HCT116 (cell line): ENCODE measurements around the gene TXNRD3. TPM values are rescaled to one million over a fixed set of nuclear protein-coding genes. Genes with fewer than 3 reads are reported as not detected.

ENCODE experiments used
- ATAC-seq: fragments of 200-7000 bp; cut with Tn5 transposase; 2 replicates; pipeline ENCODE4 v1.9.1; 2020; ENCODE audit warnings: mild to moderate bottlenecking, moderate library complexity
- BruUV-seq: library from RNA; stranded (reverse); fragments of 400-500 nt; replicated peaks from 2 replicates; lab custom pipeline; 2021; lab: Mats Ljungman, UMichigan
- CTCF ChIA-PET: fragments of 300-600 bp; sonication (Branson Sonifier 250); formaldehyde crosslinking; loops from one replicate; lab custom pipeline; 2021; ENCODE audit warnings: antibody characterized with exemption; lab: Charles Lee
- POLR2A ChIA-PET: fragments of 300-600, 350-600 bp; sonication (Branson Sonifier 250); formaldehyde crosslinking; loops from one replicate; lab custom pipeline; 2021; ENCODE audit warnings: antibody characterized with exemption; lab: Charles Lee
- RAD21 ChIA-PET, 2 experiments: fragments of 300-600 bp; sonication (Branson Sonifier 250); formaldehyde crosslinking; loops; one replicate each; lab custom pipeline; 2023; ENCODE audit warnings: low total read pairs in 2 of 2; ENCODE audit not compliant: uncharacterized antibody in 2 of 2, unreplicated experiment in 2 of 2, low non-redundant PET in 1 of 2; lab: Charles Lee
- DNase-seq: peaks from one replicate; pipeline ENCODE4 v3.0.0-alpha.2; 2010; ENCODE audit warnings: low read depth, low spot score
- H2AFZ ChIP-seq: fragments of 200-600 bp; shearing (Covaris generic), sonication (generic); 2 replicates; pipeline ENCODE4 v1.6.1; 2017; ENCODE audit warnings: low read depth, mixed run types, mixed read lengths, antibody characterized with exemption, low read length; ENCODE audit not compliant: poor library complexity, severe bottlenecking
- H3K27ac ChIP-seq: 2 replicates; pipeline ENCODE4 v1.5.1; 2012; ENCODE audit warnings: low read depth, low read length
- H3K27me3 ChIP-seq: fragments of 200-600 bp; sonication (generic); 2 replicates; pipeline ENCODE4 v1.6.1; 2016; ENCODE audit warnings: mixed run types, low read length, mixed read lengths; ENCODE audit not compliant: insufficient read depth
- H3K36me3 ChIP-seq, 2 experiments: fragments of 200-500 bp in 1 of 2; fragments of 200-600 bp in 1 of 2; sonication (Bioruptor generic) in 1 of 2; sonication (generic) in 1 of 2; 2 replicates each; pipeline versions ENCODE4 v1.5.1 to v1.6.1; 2014 to 2016; ENCODE audit warnings: low read length in 2 of 2, inconsistent platforms in 1 of 2, mixed read lengths in 1 of 2, mixed run types in 1 of 2; ENCODE audit not compliant: insufficient read depth in 2 of 2, control insufficient read depth in 1 of 2
- H3K4me1 ChIP-seq, 2 experiments: fragments of 200-600 bp in 1 of 2; sonication (generic) in 1 of 2; 2 replicates each; pipeline versions ENCODE4 v1.5.1 to v1.6.1; 2012 to 2017; ENCODE audit warnings: low read length in 2 of 2, inconsistent platforms in 1 of 2, mild to moderate bottlenecking in 1 of 2, mixed read lengths in 1 of 2, mixed run types in 1 of 2, moderate library complexity in 1 of 2; ENCODE audit not compliant: insufficient read depth in 2 of 2, control insufficient read depth in 1 of 2
- H3K4me2 ChIP-seq: fragments of 200-600 bp; sonication (generic); 2 replicates; pipeline ENCODE4 v1.6.1; 2017; ENCODE audit warnings: mixed run types, low read length, mixed read lengths
- H3K4me3 ChIP-seq, 2 experiments: fragments of 200-600 bp in 1 of 2; sonication (generic) in 1 of 2; replicated peaks in 1 of 2; 2 replicates each; pipeline ENCODE4 v1.5.1; 2011 to 2016; ENCODE audit warnings: low read length in 2 of 2, control low read depth in 1 of 2, low read depth in 1 of 2, mild to moderate bottlenecking in 1 of 2, mixed read lengths in 1 of 2, mixed run types in 1 of 2
- H3K79me2 ChIP-seq: fragments of 200-600 bp; sonication (generic); 2 replicates; pipeline ENCODE4 v1.6.1; 2017; ENCODE audit warnings: mild to moderate bottlenecking, mixed run types, low read length, moderate library complexity, mixed read lengths; ENCODE audit not compliant: insufficient read depth
- H3K9ac ChIP-seq: fragments of 200-600 bp; sonication (generic); 2 replicates; pipeline ENCODE4 v1.6.1; 2016; ENCODE audit warnings: low read length, mixed read lengths
- H3K9me2 ChIP-seq: fragments of 200-600 bp; sonication (generic), shearing (Covaris generic); 2 replicates; pipeline ENCODE4 v1.6.1; 2017; ENCODE audit warnings: mixed run types, mild to moderate bottlenecking, moderate library complexity; ENCODE audit not compliant: insufficient read depth
- H3K9me3 ChIP-seq, 2 experiments: fragments of 200-500 bp in 1 of 2; fragments of 200-600 bp in 1 of 2; sonication (Bioruptor generic) in 1 of 2; sonication (generic) in 1 of 2; 2 replicates each; pipeline ENCODE4 v1.6.1; 2014 to 2017; ENCODE audit warnings: low read length in 2 of 2, mixed read lengths in 2 of 2, inconsistent platforms in 1 of 2, low read depth in 1 of 2, mild to moderate bottlenecking in 1 of 2, mixed run types in 1 of 2, moderate library complexity in 1 of 2; ENCODE audit not compliant: control insufficient read depth in 1 of 2, insufficient read depth in 1 of 2
- H4K20me1 ChIP-seq: fragments of 200-600 bp; sonication (generic), shearing (Covaris generic); 2 replicates; pipeline ENCODE4 v1.6.1; 2017; ENCODE audit warnings: mixed run types, mild to moderate bottlenecking, moderate library complexity; ENCODE audit not compliant: insufficient read depth
- CBX3 ChIP-seq: IDR thresholded peaks from 2 replicates; pipeline ENCODE4 v1.6.1; 2012; ENCODE audit warnings: low read depth
- CEBPB ChIP-seq: IDR thresholded peaks from 2 replicates; pipeline ENCODE4 v1.6.1; 2012; ENCODE audit warnings: low read depth
- CTCF ChIP-seq, 3 experiments: fragments of 200-600 bp in 1 of 3; sonication (generic) in 1 of 3; IDR thresholded peaks in 2 of 3; conservative IDR thresholded peaks in 1 of 3; 2 replicates each; pipeline ENCODE4 v1.5.1; 2012 to 2017; ENCODE audit warnings: low read depth in 2 of 3, low read length in 2 of 3, antibody characterized with exemption in 1 of 3, borderline replicate concordance in 1 of 3, control low read depth in 1 of 3, mild to moderate bottlenecking in 1 of 3, mixed read lengths in 1 of 3, mixed run types in 1 of 3, moderate library complexity in 1 of 3; ENCODE audit not compliant: insufficient read depth in 1 of 3
- EGR1 ChIP-seq: IDR thresholded peaks from 2 replicates; pipeline ENCODE4 v1.6.1; 2012; ENCODE audit warnings: low read depth
- ELF1 ChIP-seq: IDR thresholded peaks from 2 replicates; pipeline ENCODE4 v1.6.1; 2012; ENCODE audit warnings: low read depth, borderline replicate concordance
- FOSL1 ChIP-seq: IDR thresholded peaks from 2 replicates; pipeline ENCODE4 v1.6.1; 2012; ENCODE audit warnings: low read depth
- POLR2AphosphoS5 ChIP-seq: IDR thresholded peaks from 2 replicates; pipeline ENCODE4 v1.6.1; 2011; ENCODE audit warnings: mild to moderate bottlenecking, low read depth, low read length, moderate library complexity
- RAD21 ChIP-seq: IDR thresholded peaks from 2 replicates; pipeline ENCODE4 v1.6.1; 2012; ENCODE audit warnings: low read depth, mild to moderate bottlenecking
- SP1 ChIP-seq: IDR thresholded peaks from 2 replicates; pipeline ENCODE4 v1.6.1; 2012; ENCODE audit warnings: low read depth
- TCF7L2 ChIP-seq: IDR thresholded peaks from 2 replicates; pipeline ENCODE4 v1.7.0; 2011; ENCODE audit warnings: borderline replicate concordance, inconsistent platforms; ENCODE audit not compliant: insufficient read depth, insufficient read length; ENCODE audit errors: extremely low read depth
- YY1 ChIP-seq: IDR thresholded peaks from 2 replicates; pipeline ENCODE4 v1.6.1; 2011; ENCODE audit warnings: low read length, low read depth, moderate library complexity, mild to moderate bottlenecking; ENCODE audit not compliant: insufficient replicate concordance; ENCODE audit errors: extremely low read depth
- ZFX ChIP-seq: fragments of 450-650 bp; IDR thresholded peaks from 2 replicates; pipeline ENCODE4 v1.6.1; 2017
- intact Hi-C: fragments of 100-400 bp; cut with micrococcal nuclease; formaldehyde crosslinking; loops from 2 replicates; pipeline ENCODE4 v1.10.0; 2022
- total RNA-seq: library from RNA; stranded (reverse); gene quantifications from one replicate; pipeline ENCODE4 v1.2.1, GENCODE V29; 2021; ENCODE audit not compliant: unreplicated experiment
- TF ChIP-seq, protein P1 (sequence below): IDR thresholded peaks from 2 replicates; pipeline ENCODE4 v1.6.1; 2012

TXNRD3 gene
- total RNA-seq, 1 experiment from 2014 or later: 19.3 TPM

GRCh38 chr3:126672340-126672739, 17.4 kb upstream of the TXNRD3 start:
- no peak for TF ChIP-seq POLR2AphosphoS5
- TF ChIP-seq CEBPB: no peak
- TF ChIP-seq, protein P1, sequence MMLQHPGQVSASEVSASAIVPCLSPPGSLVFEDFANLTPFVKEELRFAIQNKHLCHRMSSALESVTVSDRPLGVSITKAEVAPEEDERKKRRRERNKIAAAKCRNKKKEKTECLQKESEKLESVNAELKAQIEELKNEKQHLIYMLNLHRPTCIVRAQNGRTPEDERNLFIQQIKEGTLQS: no peak
- no peak for TF ChIP-seq EGR1
- TF ChIP-seq RAD21: no peak
- no peak for TF ChIP-seq ZFX
- TF ChIP-seq FOSL1: no peak
- TF ChIP-seq TCF7L2: no peak
- no peak for TF ChIP-seq CTCF (IDR thresholded peaks at IDR 0.05 in 2 of 3, conservative IDR thresholded peaks at IDR 0.05 in 1 of 3; ENCODE audit: borderline replicate concordance in 1 of 3, insufficient read depth in 1 of 3, low read depth in 2 of 3, low read length in 2 of 3)
- no peak for TF ChIP-seq CBX3
- TF ChIP-seq SP1: no peak
- TF ChIP-seq YY1: no peak
- TF ChIP-seq ELF1: no peak
- ATAC-seq: no peak
- no peaks in the 10 kb centered on the region for H3K79me2 ChIP-seq
- H4K20me1 ChIP-seq: no peaks in the 10 kb centered on the region
- ChIA-PET POLR2A (no interaction called here), RAD21 (no interaction called here), CTCF (no interaction called here)
- no peaks in the 10 kb centered on the region for H3K36me3 ChIP-seq
- H3K4me1 ChIP-seq: no peaks in the 10 kb centered on the region
- H3K27ac ChIP-seq: no peak overlapping the region
- H3K4me2 ChIP-seq: no peak overlapping the region
- H3K27me3 ChIP-seq: no peaks in the 10 kb centered on the region
- H3K9me3 ChIP-seq: no peaks in the 10 kb centered on the region; a peak in 1 of 4 replicates
- BruUV-seq: no TSS peak
- H3K4me3 ChIP-seq: no peak overlapping the region
- no peak for DNase-seq
- H3K9me2 ChIP-seq: no peaks in the 10 kb centered on the region
- intact Hi-C loops: no loop called here
- H2AFZ ChIP-seq: no peak overlapping the region
- no peak overlapping the region for H3K9ac ChIP-seq
